HUES48 (cell line): ENCODE results near the gene ZBTB42.
A peak's percentile ranks its signal among the peaks of the same experiment; 100 is the strongest.
"Not testable (repeated sequence)": the region's sequence is repeated elsewhere in the genome, so short reads cannot be mapped to it uniquely, and the experiment has no call there.

Experiments
- H3K27ac ChIP-seq: one replicate; pipeline ENCODE4 v1.7.0; 2013; ENCODE audit warnings: low read depth, low read length, inconsistent platforms
- H3K27me3 ChIP-seq: 2 replicates; pipeline ENCODE4 v1.6.1; 2013; ENCODE audit warnings: mild to moderate bottlenecking, low read length; ENCODE audit not compliant: control insufficient read depth, insufficient read depth
- H3K36me3 ChIP-seq: 2 replicates; pipeline ENCODE4 v1.6.1; 2013; ENCODE audit warnings: low read length; ENCODE audit not compliant: control insufficient read depth, insufficient read depth
- H3K4me1 ChIP-seq: 2 replicates; pipeline ENCODE4 v1.6.1; 2013; ENCODE audit warnings: mild to moderate bottlenecking, low read length; ENCODE audit not compliant: control insufficient read depth, insufficient read depth
- H3K4me3 ChIP-seq: 2 replicates; pipeline ENCODE4 v1.5.1; 2013; ENCODE audit warnings: mild to moderate bottlenecking, low read depth, low read length
- H3K9ac ChIP-seq: 2 replicates; pipeline ENCODE4 v1.6.1; 2013; ENCODE audit warnings: mild to moderate bottlenecking, low read depth, low read length, moderate library complexity
- H3K9me3 ChIP-seq: 2 replicates; pipeline ENCODE4 v1.6.1; 2013; ENCODE audit warnings: low read length; ENCODE audit not compliant: control insufficient read depth, insufficient read depth

Gene ZBTB42

GRCh38 chr14:104830781-104831180 lies 29.9 kb downstream of the ZBTB42 start:
- Histone ChIP-seq H3K9ac (no peak overlapping the region), H3K4me3 (no peak overlapping the region), H3K4me1 (no peaks in the 10 kb centered on the region), H3K36me3 (no peaks in the 10 kb centered on the region), H3K27ac (no peak overlapping the region), H3K27me3 (peaks cover 7% of the 10 kb centered on the region), H3K9me3 (no peaks in the 10 kb centered on the region)

GRCh38 chr14:104836171-104836935 lies 35.5 kb downstream of the ZBTB42 start:
- H3K4me3 ChIP-seq, H3K9ac ChIP-seq, H3K36me3 ChIP-seq, H3K27me3 ChIP-seq, H3K9me3 ChIP-seq, H3K4me1 ChIP-seq, H3K27ac ChIP-seq: not testable (repeated sequence)

DNA sequence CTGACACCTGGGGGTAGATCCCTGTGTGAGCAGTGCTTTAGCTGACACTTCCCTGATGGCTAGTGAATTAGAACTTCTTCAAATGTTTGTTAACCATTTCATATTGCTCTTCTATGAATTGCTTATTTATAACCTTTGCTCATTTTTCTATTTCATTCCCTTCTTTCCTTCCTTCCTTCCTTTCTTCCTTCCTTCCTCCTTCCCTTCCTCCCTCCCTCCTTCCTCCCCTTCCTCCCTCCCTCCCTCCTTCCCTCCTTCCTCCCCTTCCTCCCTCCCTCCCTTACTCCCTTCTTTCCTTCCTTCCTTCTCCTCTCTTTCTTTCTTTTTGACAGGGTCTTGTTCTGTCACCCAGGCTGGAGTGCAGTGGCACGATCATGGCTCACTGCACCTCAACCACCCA lies 40.8 kb downstream of the ZBTB42 start:
- peaks cover 11% of the 10 kb centered on the region for H3K4me1 ChIP-seq
- H3K27ac ChIP-seq, result no peak overlapping the region
- H3K27me3 ChIP-seq, result peaks cover 46% of the 10 kb centered on the region
- no peaks in the 10 kb centered on the region for H3K9me3 ChIP-seq
- no peak overlapping the region for H3K4me3 ChIP-seq
- H3K9ac ChIP-seq, result no peak overlapping the region
- H3K36me3 ChIP-seq, result no peaks in the 10 kb centered on the region

DNA sequence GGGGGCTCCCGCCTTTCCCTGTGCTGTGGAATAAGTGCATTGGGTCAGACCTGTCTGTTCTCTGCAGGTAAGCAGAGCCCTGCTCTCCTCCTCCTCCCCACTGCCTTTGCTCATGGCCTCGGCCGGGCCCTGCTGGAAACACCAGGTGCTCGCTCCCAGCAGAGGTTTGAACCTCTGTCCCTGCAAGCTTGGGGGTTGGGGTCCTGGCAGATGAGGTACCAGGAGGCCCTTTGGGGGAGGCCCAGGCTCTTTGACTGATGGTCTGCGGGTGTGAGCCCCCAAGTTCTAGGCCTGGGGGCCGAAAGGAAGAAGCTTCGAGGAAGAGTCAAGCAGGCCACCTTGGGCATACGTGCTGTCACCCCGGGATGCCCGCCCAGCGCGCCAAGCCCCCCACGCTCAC lies 42.1 kb downstream of the ZBTB42 start:
- H3K9me3 ChIP-seq, result no peaks in the 10 kb centered on the region
- H3K9ac ChIP-seq, result no peak overlapping the region
- peaks cover 11% of the 10 kb centered on the region for H3K4me1 ChIP-seq
- H3K27me3 ChIP-seq, result peaks cover 46% of the 10 kb centered on the region
- peak overlapping the region; percentile 69 for H3K4me3 ChIP-seq
- H3K36me3 ChIP-seq, result no peaks in the 10 kb centered on the region
- no peak overlapping the region for H3K27ac ChIP-seq

DNA sequence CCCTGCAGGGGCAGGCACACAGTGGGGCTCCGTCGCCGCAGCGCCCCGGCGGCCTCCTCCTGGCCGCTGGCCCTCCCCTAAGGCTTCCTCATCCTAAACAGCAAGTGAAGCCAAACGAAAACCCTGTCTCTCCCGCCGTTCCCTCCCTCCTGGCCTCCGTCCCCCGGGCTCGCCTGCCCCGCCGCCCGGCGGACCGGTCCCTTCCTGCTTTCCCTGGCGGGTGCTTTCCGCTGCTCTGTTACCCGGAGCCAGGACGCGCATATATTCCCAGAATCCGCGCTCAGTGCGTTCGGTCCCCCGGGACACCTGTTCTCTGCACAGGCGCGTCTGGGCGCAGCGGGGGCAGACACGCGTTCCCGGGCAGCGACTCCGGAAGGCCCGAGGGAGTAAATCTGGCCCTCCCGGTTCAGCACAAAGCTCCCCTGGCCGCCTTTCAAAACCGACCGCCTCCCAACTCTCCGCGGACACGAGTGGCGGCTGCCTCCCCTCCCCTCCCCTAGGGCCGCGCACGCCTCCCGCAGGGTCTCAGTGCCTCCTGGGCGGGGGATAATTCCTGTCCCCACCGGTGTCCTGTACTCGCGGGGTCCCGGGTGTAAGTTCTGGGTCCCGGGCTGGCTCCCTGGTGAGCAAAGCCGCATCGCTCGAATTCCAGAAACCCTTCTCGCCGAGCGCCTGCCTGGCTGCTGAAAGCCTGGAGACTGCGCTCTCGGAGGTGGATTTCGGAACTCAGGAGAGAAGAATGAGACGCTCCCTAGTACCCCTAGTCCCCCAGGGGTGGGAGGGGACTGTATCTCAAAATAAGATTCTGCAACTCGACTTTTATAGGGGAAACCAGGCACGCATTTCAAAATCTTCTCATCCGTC lies 42.8 kb downstream of the ZBTB42 start:
- Histone ChIP-seq H3K36me3 (no peaks in the 10 kb centered on the region), H3K9ac (no peak overlapping the region), H3K27me3 (peaks cover 46% of the 10 kb centered on the region), H3K9me3 (no peaks in the 10 kb centered on the region), H3K4me1 (peaks cover 11% of the 10 kb centered on the region), H3K4me3 (peak overlapping the region; percentile 69), H3K27ac (peak overlapping the region; percentile 52)

DNA sequence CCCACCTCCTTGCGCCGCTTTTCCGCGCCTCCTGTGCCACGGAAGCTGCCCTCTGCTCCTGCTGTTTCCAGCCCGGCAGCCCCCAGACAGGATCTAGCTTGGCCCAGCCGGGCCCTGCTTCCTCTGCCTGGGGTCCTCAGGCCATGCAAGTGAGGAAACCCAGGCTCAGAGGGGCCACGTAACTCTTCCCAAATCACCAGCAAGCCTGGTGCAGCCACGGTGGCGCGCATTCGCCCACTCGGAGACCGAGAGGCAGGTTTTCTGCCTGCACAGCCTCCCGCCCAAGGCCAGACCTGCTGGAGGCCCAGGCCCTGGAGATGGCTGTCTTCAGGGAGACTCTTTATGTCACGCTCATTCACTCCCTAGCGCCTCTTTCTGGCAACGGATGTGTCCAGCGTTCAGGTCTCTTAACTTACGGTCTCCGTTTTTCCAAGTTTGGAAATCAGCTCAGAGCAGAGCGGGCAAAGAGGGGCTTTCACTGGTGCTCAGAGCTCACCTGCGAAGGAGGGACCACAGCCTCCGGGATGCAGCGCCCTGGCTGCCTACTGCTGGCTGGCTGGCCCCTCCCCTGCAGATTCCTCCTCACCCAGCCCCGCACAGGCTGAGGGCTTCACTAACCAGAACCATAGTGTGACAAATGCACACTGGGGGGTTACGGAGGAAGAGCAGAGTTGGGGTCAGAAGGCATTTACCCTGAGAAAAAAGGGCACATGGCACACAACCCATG lies 43.6 kb downstream of the ZBTB42 start:
- no peaks in the 10 kb centered on the region for H3K9me3 ChIP-seq
- peak overlapping the region; percentile 52 for H3K27ac ChIP-seq
- H3K36me3 ChIP-seq, result no peaks in the 10 kb centered on the region
- peaks cover 11% of the 10 kb centered on the region for H3K4me1 ChIP-seq
- H3K27me3 ChIP-seq, result peaks cover 46% of the 10 kb centered on the region
- no peak overlapping the region for H3K9ac ChIP-seq
- H3K4me3 ChIP-seq, result peak overlapping the region; percentile 69

DNA sequence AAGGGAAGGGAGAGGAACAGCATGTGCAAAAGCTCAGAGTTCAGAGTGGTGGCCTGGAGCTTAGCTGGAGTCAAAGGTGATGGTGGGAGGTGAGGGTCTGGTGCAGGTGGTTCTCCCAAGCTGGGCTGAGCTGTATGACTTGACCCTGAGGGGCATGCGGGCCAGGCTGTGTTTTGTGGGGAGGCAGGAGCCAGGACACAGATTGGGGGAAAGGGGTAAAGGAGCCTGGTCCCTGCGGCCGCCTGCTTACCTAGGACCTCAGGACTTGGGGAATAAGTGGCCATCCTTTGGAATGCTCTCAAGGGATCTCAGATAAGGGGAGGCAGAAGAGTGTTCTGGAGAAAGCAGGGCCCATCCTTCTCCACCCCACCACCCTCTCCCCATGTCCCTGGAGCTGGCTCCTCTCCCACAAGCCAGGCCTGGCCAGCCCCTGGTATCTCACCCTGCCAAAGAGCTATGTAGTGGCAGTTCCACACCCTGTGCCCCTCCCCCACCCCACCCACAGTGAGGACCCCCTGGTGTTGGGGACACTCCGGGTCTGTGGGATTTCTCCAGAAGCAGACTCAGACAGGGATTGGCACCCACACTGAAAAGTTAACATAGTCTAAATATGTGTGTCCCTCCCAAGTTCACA lies 44.2 kb downstream of the ZBTB42 start:
- no peak overlapping the region for H3K27ac ChIP-seq
- H3K4me1 ChIP-seq, result peaks cover 11% of the 10 kb centered on the region
- H3K27me3 ChIP-seq, result peaks cover 46% of the 10 kb centered on the region
- no peaks in the 10 kb centered on the region for H3K36me3 ChIP-seq
- H3K9ac ChIP-seq, result no peak overlapping the region
- no peaks in the 10 kb centered on the region for H3K9me3 ChIP-seq
- H3K4me3 ChIP-seq, result no peak overlapping the region

GRCh38 chr14:104845834-104846441 lies 45.0 kb downstream of the ZBTB42 start:
- peaks cover 44% of the 10 kb centered on the region for H3K27me3 ChIP-seq
- H3K4me3 ChIP-seq, result no peak overlapping the region
- no peaks in the 10 kb centered on the region for H3K36me3 ChIP-seq
- H3K27ac ChIP-seq, result no peak overlapping the region
- no peak overlapping the region for H3K9ac ChIP-seq
- H3K9me3 ChIP-seq, result no peaks in the 10 kb centered on the region
- peaks cover 11% of the 10 kb centered on the region for H3K4me1 ChIP-seq

- Histone ChIP-seq H3K36me3 (no peaks in the 10 kb centered on the region), H3K9me3 (no peaks in the 10 kb centered on the region), H3K27me3 (peaks cover 4% of the 10 kb centered on the region), H3K4me1 (peaks cover 3% of the 10 kb centered on the region; the same call in 1 of the 2 replicates), H3K4me3 (no peak overlapping the region), H3K9ac (no peak overlapping the region), H3K27ac (no peak overlapping the region)
Observed at GRCh38 chr14:104852280-104852663, 51.4 kb downstream of the ZBTB42 start.
